GM21381 (cell line): ENCODE results near the gene PTPRG.

ENCODE experiments used
- ATAC-seq: cut with Tn5 transposase; IDR thresholded peaks from one replicate; pipeline ENCODE4 v1.9.1; 2021; ENCODE audit warnings: mild to moderate bottlenecking, moderate library complexity; ENCODE audit not compliant: unreplicated experiment

PTPRG gene

DNA sequence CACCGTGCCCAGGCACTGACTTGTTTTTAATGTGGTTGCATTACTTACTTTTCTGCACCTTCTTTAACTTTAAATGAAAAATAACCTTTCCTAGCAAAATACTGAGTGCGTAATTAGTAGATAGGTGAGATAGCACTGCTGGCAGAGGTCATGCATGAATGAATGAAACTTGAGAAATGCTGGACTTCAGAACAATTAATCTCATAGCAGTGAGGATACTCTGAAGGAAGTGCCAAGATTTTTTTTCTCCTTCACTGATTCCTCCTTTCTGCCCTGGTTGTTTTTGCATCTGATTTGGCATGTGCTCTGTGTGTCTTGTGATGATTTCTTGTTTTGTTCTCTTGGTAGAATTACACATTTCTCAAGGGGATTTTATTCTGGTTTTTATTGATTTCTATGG, 378.9 kb downstream of the PTPRG start:
- no peak for ATAC-seq

DNA sequence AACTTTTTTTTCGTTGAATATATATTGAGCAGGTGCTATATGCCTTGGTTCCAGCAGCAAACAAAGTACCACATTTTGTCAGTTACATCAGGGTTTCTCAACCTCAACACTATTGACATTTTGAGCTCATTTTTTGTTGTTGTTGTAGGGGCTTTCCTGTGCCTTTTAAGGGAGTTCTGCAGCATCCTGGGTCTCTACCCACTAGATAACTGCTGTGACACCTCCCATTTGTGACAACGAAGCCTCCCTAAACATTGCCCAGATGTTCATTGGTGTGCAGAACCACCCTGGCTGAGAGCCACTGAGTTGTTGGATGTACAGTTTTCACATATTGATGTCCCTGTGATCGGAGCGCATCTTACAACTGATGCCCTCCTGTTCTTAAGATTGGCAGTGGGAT, 382.6 kb downstream of the PTPRG start:
- ATAC-seq, result no peak

DNA sequence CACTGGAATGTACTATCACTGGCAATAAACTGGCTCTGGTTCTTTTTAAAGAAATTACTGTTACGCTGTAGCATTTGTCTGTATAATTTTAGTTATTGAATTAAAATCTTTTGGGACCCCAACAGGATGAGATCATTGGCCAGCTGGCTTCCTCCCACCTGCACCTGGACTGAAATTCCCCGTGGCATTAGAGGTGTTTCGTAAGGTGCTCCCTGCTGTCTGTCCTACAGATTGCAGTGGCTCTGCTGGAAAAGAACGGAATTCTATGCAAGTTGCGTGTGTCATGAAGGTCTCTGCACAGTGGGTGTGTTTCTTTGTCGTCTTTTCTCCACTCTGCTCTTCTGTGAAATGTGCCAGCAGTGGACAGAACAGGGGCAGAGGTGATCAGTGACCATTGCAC, 383.4 kb downstream of the PTPRG start:
- no peak for ATAC-seq

DNA sequence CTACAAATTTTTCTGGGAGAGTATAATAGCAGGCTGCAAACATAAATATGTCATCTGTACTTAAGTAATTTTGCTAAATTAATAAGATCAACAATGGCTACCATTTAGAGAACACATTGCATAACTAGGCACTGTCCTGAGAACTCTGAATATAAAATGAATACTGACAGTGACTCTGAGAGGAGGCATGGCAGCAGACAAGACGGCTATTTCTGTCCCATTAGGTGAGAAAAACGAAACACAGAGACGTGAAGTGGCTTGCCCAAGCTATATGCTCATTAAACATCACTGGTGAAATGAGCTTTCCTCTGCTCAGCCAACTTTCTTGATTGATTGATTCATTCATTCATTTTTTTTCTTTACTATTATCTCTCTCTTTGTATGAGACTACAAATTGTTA, 384.3 kb downstream of the PTPRG start:
- no peak for ATAC-seq

DNA sequence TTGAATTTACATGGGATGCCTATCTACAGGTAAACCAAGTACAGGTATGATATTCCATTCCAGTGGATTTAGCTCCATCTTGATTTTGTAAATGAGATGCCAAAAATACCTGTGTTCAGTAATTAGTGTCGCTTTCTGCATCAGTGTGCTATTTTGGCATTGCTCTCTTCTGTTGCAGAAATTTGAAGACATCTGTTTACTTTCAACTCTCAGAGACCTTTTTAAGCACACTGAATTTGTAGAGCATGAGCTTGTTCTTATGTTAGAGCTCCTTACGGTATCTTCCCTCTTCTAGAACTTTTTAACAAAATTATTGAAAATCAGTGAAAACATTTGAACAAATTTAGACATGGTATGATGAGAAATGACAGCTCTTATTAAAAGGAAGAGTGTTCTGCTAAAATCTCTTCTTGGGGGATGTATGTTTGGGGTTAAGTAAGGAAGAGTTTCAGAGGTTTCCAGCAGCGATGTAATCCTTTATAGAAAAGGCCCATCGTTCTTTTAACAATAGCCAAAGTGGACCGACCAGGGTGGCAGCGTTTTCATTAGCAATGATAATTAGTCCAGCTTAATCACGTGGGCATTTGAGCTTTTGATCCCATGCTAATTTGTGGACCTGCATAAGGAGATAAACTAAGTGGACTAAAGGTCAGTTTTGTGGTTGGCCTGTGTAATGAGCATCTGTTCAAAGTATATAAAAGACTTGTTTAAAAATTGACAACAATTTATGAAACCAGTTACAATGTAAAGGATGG, 385.4 kb downstream of the PTPRG start:
- no peak for ATAC-seq

DNA sequence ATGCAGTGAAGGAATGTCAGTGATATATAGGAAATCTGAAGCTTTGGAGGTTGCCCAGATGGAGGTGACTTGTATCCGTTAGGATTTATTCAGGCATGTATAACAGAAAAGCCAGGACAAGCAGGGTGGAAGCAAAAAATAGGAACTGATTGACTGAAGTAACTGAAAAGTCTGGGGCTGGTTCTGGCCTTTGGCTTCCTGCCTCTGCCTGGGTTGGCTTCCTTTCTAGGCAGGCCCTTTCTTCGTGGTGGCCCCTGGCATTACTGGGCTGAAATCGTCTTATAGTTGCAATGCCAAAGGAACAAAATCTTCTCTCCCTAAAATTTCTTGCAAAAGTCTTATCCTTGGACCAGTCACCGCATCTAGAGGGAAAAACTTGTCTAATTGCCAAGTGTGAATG, 386.1 kb downstream of the PTPRG start:
- ATAC-seq, result no peak

DNA sequence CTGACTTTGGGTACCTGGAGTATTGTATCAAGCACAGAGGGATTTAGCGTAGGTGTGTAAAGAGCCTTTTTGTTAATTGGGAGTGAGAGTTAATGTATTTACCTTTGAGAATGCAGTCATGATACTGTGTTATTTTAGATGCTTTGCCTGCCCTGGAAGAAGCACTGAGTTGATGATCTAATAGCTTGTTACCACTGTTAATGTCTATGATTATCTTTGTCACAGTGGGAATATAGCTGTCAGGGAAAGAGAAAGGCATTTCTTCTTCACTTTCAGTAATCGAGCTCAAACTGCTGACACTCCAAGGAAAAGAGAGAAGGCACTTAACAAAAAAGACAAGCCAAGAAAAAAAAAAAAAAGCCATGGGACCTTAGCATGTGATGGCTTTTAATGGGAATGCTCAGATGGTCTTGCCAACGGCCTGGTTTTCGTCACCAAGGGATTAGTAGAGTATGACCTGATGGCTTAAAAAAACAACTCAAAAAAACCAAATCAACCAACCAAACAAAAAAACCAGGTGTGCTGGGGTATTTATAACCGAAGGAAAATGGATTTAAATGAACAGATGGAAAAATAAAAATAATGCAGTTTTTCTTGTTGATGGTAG, 387.4 kb downstream of the PTPRG start:
- ATAC-seq, result no peak

DNA sequence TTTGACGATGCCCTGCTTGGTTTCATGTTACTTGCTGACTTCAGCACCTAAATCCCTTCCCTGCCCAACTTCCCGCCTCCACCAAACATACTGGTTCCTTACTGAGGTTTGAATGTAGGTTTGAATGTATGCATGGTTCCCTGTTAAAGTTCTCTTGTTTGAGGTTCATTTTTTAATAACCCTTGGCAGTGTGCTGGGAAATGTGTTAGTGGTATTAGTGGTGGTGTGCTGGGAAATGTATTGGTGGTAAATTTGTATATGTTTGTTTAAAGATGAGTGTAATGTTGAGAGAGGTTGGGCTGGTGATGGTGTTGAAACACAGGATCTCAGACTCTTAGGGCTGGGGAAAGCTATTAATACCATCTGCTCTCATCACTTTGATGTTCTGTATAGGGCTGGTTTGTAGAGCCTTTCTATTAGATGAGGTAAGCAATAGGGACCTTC, 392.7 kb downstream of the PTPRG start:
- ATAC-seq, result no peak

DNA sequence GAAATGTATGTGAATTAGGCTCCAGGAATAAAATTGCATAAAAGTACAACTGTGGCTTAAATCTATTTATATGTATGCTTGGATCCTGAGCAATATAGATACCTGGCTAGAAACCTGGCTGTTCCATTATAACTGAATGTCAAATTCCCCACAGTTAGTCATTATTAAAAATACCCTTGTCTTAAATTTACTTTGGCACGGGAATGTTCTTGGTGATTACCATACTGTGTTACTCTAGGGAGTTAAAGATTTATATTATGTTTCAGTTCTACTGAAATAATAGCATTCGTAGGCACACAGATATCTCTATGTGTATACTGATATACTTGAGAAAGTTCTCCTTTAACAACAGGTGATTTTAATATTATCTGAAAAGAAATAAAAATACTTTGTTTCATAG, 394.1 kb downstream of the PTPRG start:
- ATAC-seq, result no peak

DNA sequence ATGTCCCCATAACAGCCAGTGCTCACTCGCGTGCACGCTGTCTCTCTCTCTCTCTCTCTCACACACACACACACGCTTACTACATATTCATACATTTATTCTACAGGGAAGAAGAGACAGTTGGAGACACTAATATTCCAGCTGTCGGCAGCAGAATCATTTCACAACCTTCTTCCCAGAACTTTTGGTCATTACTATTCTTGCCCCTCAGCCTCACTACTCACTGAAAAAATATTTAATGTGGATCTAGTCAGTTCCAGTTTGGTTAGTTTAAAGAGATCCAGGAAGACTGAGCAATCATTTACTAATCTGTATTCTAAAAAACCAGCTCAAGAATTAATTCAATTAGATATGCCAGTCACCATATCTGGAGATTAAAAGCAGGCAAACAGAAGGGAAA, 394.9 kb downstream of the PTPRG start:
- ATAC-seq, result no peak

DNA sequence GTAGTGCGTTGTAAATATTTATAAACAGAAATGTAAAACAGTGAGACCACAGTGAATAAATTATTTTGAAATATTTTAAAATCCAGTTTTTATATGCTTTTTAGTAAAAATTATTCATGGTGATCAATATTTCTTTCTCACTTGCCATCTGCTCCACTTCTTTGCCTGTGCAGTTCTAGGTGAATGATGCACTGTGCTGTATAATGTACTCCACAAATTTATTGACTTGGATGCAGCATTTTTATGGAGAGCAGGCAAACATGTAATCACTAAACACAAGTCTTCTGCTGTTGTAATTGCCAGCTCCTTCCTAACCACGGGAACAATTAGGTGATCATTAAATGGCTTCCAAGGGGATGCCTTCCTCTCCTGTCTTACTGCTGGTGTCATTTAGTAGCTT, 395.9 kb downstream of the PTPRG start:
- ATAC-seq, result no peak

DNA sequence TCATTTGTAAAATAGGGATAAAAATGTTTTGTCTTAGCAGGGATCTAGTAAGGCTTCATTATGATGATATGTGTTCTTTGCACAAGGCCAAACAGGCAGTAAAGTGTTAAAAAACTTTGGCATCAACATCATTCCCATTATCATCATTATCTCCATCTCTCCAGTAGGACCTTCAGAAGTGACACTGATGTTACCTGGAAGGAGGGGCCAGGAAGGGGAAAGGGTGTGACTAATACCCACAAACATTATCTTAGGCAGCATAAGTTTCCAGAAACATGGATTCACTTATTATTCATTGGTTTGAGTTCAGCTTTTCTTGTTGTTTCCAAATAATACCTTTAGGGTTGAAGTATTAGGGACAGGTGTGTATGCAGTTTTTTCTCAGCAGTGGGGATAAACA, 399.6 kb downstream of the PTPRG start:
- ATAC-seq, result no peak

DNA sequence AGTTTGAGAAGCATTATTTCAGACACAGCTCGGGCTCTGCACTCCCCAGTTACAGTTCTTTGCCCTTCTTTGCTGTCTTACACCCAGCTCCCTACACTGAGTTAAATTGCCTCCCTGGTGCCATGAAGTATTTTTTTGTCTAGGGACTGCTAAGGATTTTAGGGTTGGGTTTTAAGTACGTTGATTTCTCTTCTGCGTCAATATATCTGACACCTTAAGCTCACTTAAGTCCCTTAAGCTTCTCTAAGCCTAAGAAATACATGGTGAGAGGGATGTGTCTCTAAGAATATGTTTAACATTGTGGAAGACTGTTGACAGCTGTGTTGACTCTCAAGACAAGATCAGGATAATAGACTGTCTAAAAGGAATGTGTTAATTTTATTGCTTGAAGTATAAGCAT, 400.5 kb downstream of the PTPRG start:
- ATAC-seq, result no peak

DNA sequence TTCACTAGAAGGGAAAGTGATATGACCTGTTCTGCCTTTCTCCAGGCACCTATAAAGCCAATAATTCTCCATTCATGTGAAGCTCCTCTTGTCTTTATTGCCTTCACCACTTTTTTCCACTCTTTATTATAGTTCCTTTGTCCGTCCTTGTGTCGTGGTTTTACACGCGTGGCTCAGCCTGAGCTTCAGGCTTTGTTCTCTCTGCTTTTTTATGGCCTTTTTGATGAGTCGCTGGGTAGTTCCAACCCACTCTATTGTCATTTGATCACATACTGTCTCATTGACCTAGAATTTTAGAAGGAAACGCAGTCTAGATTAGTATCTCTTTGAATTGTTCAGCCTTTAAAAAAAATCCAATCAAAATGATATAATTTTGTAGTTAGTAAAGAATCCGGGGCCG, 403.2 kb downstream of the PTPRG start:
- no peak for ATAC-seq

DNA sequence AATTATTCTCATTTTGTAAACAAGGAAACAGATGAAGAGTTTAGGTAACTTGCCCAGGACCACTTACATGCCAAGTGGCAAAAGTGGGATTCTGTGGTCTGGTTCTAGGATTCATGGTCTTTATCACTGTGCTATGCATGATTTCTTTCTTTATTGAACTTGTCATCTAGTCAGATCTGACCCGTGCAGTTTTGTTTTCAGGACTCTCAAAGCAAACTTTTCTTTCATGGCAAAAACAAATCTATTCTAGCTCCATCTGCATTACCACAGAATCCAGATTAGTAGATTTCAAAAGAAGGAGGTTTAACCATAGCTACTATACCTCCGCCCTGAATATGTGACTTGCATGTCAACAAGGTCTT, 404.4 kb downstream of the PTPRG start:
- no peak for ATAC-seq

DNA sequence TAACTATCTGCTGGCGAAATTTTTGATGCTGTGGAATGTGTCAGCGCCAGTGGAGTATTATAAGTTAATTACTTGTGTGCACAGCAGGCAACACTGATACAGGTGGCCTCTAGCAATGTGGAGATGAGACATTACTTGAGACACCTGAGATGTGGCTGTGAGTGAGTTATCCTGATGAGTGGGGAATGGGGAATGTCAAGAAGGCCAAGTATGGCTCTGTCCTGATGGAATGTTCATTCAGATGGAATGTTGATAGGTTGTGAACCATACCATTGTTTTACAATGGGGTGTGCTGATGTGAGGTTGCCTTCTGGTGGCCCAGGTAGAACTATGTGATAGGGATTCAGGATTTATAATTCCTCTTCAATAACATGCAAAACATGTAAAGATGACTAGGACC, 404.8 kb downstream of the PTPRG start:
- ATAC-seq, result no peak

DNA sequence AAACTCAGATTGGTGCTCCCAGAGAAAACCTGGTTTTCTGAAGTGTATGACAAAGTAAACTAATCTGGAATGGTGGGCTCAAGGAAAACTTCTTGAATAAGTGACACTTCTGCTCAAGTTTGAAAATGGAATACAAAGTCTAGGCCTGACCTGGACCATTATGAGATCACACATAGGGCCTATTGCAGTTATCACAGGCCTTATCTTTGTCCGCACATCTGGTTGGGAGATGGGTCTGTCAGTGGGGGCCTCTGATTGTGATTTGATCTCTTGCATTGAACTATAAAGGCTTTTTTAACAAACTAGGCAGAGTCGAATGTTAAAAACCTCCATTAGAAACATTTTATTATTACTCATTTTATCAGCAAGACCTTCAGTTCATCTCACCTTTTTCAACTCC, 405.6 kb downstream of the PTPRG start:
- no peak for ATAC-seq

DNA sequence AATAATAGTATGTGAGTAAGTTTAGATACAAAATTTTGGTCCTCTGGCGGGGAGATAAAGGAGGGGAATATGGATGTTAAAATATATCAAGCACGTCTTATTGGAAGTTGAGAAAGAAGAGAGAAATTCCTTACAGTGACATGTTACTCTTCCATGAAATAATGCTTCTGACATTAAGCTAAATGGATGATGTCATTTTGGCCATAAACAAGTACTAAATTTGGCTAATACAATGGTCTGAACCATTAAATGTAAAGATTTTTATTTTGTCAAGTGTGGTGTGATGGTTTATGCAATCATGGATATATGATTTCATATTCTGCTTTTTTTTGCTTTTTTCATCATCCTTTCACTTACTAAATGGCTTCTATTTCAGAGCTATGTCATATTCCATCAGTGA, 406.6 kb downstream of the PTPRG start:
- no peak for ATAC-seq

DNA sequence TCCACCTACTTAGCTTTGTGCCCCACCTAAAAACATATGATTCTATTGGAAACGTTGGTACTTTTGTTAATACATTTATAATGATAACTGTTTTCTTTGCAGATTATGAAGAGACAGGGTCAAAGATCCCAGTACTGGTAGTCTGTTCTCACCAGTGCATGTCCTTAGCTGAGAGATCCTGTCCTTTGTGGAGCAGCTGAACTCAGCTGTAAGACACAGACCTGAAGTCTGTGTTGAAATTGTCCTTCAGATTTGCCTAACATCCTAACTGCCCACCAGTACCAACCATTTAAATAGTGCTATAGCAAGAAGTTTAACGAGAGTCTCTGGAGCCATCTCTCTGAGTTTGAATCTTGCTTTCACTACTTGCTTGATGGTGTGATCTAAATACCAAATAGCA, 413.3 kb downstream of the PTPRG start:
- no peak for ATAC-seq

DNA sequence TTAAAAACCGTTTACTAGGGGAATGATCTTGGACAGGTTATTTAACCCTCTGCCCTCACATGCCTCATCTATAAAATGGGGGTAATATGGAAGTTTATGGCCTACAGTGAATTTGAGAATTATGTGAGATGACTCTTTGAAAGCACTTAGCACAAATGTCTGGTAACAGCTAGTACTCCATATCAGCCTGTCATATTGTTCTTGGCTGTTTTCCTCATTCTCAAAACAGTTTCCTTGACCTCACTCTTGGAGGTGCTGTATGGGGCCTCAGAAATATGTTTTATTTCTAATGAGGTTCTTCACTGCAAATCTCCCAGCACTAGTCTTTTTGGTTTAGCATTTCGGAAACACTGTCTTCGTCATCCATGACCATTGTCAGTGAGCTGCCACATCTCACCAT, 413.8 kb downstream of the PTPRG start:
- no peak for ATAC-seq

DNA sequence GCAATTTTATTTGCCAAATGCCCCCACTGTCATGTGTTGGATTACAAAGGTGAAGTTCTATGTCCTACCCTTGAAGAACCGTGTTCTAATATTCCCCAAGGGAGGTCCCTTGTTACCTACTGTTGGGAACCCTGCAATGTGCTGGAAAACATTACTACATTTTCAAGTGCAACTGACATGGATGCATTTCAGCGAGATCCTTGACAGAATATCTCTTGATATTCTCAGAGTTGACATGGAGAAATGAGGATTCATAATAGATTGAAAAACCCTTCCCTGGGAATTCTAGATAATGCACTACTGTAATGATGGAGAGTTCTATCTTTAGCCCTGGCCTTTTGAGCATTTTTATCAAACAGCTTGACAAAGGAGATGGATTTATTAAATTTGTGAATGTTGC, 414.6 kb downstream of the PTPRG start:
- no peak for ATAC-seq

DNA sequence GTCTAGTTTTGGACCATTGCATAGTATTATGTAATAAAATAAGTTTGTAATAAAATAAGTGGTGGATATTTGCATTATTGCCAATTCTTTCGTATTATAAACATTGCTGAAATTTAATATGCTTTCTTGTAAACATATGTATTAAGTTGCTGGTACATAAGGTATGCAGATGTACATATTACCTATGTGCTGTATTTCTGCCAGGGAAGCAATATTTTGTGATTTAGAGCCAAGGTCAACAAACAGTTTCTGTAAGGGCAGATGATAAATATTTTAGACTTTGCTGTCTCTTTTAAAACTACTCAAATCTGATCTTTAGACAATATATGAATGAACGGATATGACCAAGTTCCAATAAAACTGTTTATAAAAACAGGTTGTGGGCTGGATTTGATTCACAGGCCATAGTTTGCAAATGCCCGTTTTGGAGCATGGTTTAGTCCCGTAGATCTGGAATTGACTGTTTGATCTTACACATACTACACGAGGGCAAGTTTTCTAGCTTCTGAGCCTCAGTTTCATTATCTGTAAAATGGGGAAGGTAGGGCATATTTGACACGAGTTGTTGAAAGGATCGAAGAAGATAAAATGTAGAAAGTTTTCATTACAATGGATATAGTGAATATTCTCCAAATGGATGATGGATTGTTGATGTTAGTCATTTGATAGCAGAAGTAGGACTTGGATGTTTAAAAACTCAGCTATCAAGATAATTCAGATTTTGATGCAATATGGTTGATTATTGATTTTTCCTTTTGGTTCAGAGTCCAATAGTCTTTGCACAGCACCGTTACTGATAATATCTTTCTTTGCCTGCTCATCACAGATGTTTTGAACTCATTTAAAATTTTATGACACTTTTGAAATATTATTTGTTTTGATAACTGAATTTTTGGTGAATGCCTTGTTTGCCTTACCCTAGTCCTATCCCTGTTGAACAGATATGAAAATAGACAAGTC, 417.4 kb downstream of the PTPRG start:
- ATAC-seq, result no peak
